HEK293 (cell line): ENCODE results near the gene TSPAN9.

Source experiments
- CTCF ChIA-PET: fragments of 350-600 bp; formaldehyde crosslinking; extraction: SDS; loops from one replicate; lab custom pipeline; 2021; ENCODE audit warnings: antibody characterized with exemption; lab: Yijun Ruan, JAX
- POLR2A ChIA-PET: fragments of 300-600 bp; formaldehyde crosslinking; extraction: SDS; loops from one replicate; lab custom pipeline; 2020; ENCODE audit warnings: antibody characterized with exemption, inconsistent platforms; lab: Yijun Ruan, JAX
- H3K27ac ChIP-seq: fragments of 200-500 bp; sonication (Bioruptor generic); 2 replicates; pipeline ENCODE4 v1.5.1; 2014; ENCODE audit warnings: low read depth, low read length, control low read depth, inconsistent platforms; ENCODE audit errors: extremely low read depth
- H3K36me3 ChIP-seq, 2 experiments: fragments of 200-500 bp in 1 of 2; sonication (Bioruptor generic) in 1 of 2; 1 replicate in 1 of 2; 2 replicates in 1 of 2; pipeline ENCODE4 v1.5.1; 2014 to 2017; ENCODE audit warnings: inconsistent platforms in 2 of 2, low read length in 2 of 2; ENCODE audit not compliant: control insufficient read depth in 2 of 2, insufficient read depth in 1 of 2
- H3K4me1 ChIP-seq: fragments of 200-500 bp; sonication (Bioruptor generic); 2 replicates; pipeline ENCODE4 v1.5.1; 2014; ENCODE audit warnings: mild to moderate bottlenecking, low read length, inconsistent platforms; ENCODE audit not compliant: control insufficient read depth, insufficient read depth
- H3K4me3 ChIP-seq: 2 replicates; pipeline ENCODE4 v1.5.1; 2011; ENCODE audit warnings: low read depth, mild to moderate bottlenecking, control low read depth, low read length, moderate library complexity
- H3K9me3 ChIP-seq: fragments of 200-500 bp; sonication (Bioruptor generic); 2 replicates; pipeline ENCODE4 v1.5.1; 2014; ENCODE audit warnings: low read depth, low read length, inconsistent platforms; ENCODE audit not compliant: control insufficient read depth, insufficient read depth
- GLIS1 ChIP-seq: fragments of 450-650 bp; formaldehyde crosslinking; IDR thresholded peaks from 2 replicates; pipeline ENCODE4 v1.5.1; 2016; ENCODE audit warnings: missing biosample characterization, missing genetic modification characterization
- GLIS2 ChIP-seq: fragments of 450-650 bp; formaldehyde crosslinking; IDR thresholded peaks from 2 replicates; pipeline ENCODE4 v1.5.1; 2016; ENCODE audit warnings: missing biosample characterization, missing genetic modification characterization
- MZF1 ChIP-seq: fragments of 450-650 bp; formaldehyde crosslinking; IDR thresholded peaks from 2 replicates; pipeline ENCODE4 v1.5.1; 2017; ENCODE audit warnings: missing biosample characterization, missing genetic modification characterization, borderline replicate concordance
- SETDB1 ChIP-seq: IDR thresholded peaks from one replicate; pipeline ENCODE4 v1.6.1; 2017; ENCODE audit warnings: mild to moderate bottlenecking, low read length, moderate library complexity, mixed read lengths; ENCODE audit not compliant: insufficient read length
- SP2 ChIP-seq: fragments of 450-650 bp; formaldehyde crosslinking; IDR thresholded peaks from 2 replicates; pipeline ENCODE4 v1.5.1; 2016; ENCODE audit warnings: missing biosample characterization, missing genetic modification characterization
- YY1 ChIP-seq: fragments of 450-650 bp; formaldehyde crosslinking; IDR thresholded peaks from 2 replicates; pipeline ENCODE4 v1.5.1; 2018; ENCODE audit warnings: missing biosample characterization, missing genetic modification characterization
- ZEB2 ChIP-seq: fragments of 450-650 bp; formaldehyde crosslinking; IDR thresholded peaks from 2 replicates; pipeline ENCODE4 v1.5.1; 2016; ENCODE audit warnings: missing biosample characterization, missing genetic modification characterization
- ZIC2 ChIP-seq: fragments of 450-650 bp; formaldehyde crosslinking; IDR thresholded peaks from 2 replicates; pipeline ENCODE4 v1.5.1; 2016; ENCODE audit warnings: missing biosample characterization, missing genetic modification characterization
- ZNF341 ChIP-seq: fragments of 450-650 bp; formaldehyde crosslinking; IDR thresholded peaks from 2 replicates; pipeline ENCODE4; 2016; ENCODE audit warnings: low read depth, missing biosample characterization, missing genetic modification characterization
- ZNF529 ChIP-seq: fragments of 450-650 bp; formaldehyde crosslinking; IDR thresholded peaks from 2 replicates; pipeline ENCODE4 v1.5.1; 2017; ENCODE audit warnings: missing genetic modification characterization, missing biosample characterization; ENCODE audit not compliant: insufficient replicate concordance
- ZNF571 ChIP-seq: fragments of 450-650 bp; formaldehyde crosslinking; IDR thresholded peaks from 2 replicates; pipeline ENCODE4 v1.5.0; 2017; ENCODE audit warnings: missing biosample characterization, missing genetic modification characterization
- ZNF621 ChIP-seq: fragments of 450-650 bp; formaldehyde crosslinking; IDR thresholded peaks from 2 replicates; pipeline ENCODE4 v1.5.1; 2017; ENCODE audit warnings: missing biosample characterization, missing genetic modification characterization
- ZNF791 ChIP-seq: fragments of 450-650 bp; formaldehyde crosslinking; IDR thresholded peaks from 2 replicates; pipeline ENCODE4 v1.5.1; 2016; ENCODE audit warnings: missing biosample characterization, missing genetic modification characterization
- ZXDB ChIP-seq: fragments of 450-650 bp; formaldehyde crosslinking; IDR thresholded peaks from 2 replicates; pipeline ENCODE4 v1.5.1; 2016; ENCODE audit warnings: missing biosample characterization, missing genetic modification characterization
- TF ChIP-seq, protein P1 (sequence below): IDR thresholded peaks from 2 replicates; pipeline ENCODE4 v1.6.1; 2011; ENCODE audit warnings: mild to moderate bottlenecking, low read depth, low read length, borderline replicate concordance
- TF ChIP-seq, protein P2 (sequence below): fragments of 450-650 bp; formaldehyde crosslinking; IDR thresholded peaks from 2 replicates; pipeline ENCODE4 v1.5.1; 2017; ENCODE audit warnings: missing biosample characterization, missing genetic modification characterization
- TF ChIP-seq, protein P3 (sequence below): fragments of 450-650 bp; formaldehyde crosslinking; IDR thresholded peaks from 2 replicates; pipeline ENCODE4 v1.5.1; 2017; ENCODE audit warnings: missing biosample characterization, missing genetic modification characterization
- TF ChIP-seq, protein P4 (sequence below): fragments of 450-650 bp; formaldehyde crosslinking; IDR thresholded peaks from 2 replicates; pipeline ENCODE4 v1.5.1; 2017; ENCODE audit warnings: missing biosample characterization, missing genetic modification characterization
- TF ChIP-seq, protein P5 (sequence below): fragments of 450-650 bp; formaldehyde crosslinking; IDR thresholded peaks from 2 replicates; pipeline ENCODE4 v1.5.1; 2016; ENCODE audit warnings: missing biosample characterization, missing genetic modification characterization

TSPAN9 gene

DNA sequence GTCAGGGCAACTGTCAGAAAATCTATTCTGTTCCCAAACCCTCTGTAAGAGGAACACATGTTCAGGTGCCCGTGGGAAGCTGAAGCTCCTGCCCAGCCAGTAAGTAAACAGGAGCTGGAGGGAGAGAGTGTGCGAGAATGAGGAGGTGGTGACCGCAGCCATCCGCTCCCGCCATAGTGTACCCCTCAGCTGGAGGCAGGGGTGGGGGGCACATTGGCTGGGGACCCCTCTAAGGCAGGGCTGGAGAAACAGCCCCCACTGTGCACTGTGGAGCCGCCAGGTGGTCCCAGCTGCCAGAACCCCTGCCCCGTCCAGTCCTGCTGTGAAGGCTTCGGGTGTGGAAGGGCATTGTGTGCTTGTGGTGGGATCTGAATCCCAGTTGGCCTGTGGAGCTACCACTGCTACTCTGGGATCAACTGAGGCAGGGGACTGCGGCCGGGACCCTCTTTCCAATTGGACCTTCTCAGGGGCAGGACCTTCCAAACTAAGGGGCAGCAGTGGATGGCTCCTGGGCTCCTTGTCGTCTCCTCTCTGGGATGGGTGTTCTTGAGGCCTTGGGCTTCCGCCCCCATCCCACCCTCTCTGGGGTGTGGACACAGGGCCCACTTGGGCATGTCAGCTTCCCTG lies 59.6 kb downstream of the TSPAN9 start (continued):
- TF ChIP-seq, protein P1, sequence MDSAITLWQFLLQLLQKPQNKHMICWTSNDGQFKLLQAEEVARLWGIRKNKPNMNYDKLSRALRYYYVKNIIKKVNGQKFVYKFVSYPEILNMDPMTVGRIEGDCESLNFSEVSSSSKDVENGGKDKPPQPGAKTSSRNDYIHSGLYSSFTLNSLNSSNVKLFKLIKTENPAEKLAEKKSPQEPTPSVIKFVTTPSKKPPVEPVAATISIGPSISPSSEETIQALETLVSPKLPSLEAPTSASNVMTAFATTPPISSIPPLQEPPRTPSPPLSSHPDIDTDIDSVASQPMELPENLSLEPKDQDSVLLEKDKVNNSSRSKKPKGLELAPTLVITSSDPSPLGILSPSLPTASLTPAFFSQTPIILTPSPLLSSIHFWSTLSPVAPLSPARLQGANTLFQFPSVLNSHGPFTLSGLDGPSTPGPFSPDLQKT: no peak
- TF ChIP-seq SETDB1 (no peak), ZNF571 (no peak), ZNF529 (no peak)

DNA sequence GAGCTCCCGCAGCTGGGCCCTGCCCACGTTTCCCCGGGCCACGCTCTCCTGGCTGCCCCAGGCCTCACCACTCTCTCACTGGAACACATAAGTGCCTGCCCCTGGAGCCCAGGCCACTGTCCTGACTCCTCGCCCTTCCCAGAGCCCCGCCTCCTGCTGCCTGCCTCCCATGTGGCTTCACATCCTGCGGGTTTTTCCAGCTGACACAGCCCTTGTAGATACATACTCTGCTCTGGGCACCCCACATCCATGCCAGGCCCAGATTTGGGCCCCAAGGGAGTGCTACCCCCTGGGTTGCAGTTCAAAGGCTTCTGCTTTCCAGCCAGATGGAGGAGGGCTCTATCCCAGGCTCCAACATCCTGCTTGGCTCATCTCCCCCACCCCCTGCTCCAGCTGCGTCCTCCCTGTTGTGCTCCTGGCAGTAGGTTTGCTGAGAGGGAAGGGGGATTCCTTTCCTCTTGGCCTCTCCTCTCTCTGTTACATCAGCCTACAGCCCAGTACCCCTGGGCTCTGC lies 60.1 kb downstream of the TSPAN9 start:
- TF ChIP-seq ZIC2 (tag by site-specific recombination) (peak; percentile 99), ZXDB (no peak), GLIS2 (tag by site-specific recombination) (0 out of 2 replicates have a peak, but pooled peaks have one; percentile 26), GLIS1 (tag by site-specific recombination) (peak; percentile 92), SP2 (peak; percentile 26; the same call in 1 of the 2 replicates)
- TF ChIP-seq, protein P2, sequence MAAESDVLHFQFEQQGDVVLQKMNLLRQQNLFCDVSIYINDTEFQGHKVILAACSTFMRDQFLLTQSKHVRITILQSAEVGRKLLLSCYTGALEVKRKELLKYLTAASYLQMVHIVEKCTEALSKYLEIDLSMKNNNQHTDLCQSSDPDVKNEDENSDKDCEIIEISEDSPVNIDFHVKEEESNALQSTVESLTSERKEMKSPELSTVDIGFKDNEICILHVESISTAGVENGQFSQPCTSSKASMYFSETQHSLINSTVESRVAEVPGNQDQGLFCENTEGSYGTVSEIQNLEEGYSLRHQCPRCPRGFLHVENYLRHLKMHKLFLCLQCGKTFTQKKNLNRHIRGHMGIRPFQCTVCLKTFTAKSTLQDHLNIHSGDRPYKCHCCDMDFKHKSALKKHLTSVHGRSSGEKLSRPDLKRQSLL (tag by site-specific recombination): peak; percentile 64; the same call in 1 of the 2 replicates
- ChIA-PET CTCF (interaction anchor here (0.6 to 11.6 kb wide), 13 partner anchors 26 to 1130 kb away, joined by 3 to 148 read pairs (median 3); no protein-coding TSS in a partner anchor), POLR2A (no interaction called here)
- Histone ChIP-seq H3K4me3 (no peak overlapping the region), H3K36me3 (no peaks in the 10 kb centered on the region), H3K27ac (no peak overlapping the region), H3K4me1 (no peaks in the 10 kb centered on the region), H3K9me3 (no peaks in the 10 kb centered on the region)

DNA sequence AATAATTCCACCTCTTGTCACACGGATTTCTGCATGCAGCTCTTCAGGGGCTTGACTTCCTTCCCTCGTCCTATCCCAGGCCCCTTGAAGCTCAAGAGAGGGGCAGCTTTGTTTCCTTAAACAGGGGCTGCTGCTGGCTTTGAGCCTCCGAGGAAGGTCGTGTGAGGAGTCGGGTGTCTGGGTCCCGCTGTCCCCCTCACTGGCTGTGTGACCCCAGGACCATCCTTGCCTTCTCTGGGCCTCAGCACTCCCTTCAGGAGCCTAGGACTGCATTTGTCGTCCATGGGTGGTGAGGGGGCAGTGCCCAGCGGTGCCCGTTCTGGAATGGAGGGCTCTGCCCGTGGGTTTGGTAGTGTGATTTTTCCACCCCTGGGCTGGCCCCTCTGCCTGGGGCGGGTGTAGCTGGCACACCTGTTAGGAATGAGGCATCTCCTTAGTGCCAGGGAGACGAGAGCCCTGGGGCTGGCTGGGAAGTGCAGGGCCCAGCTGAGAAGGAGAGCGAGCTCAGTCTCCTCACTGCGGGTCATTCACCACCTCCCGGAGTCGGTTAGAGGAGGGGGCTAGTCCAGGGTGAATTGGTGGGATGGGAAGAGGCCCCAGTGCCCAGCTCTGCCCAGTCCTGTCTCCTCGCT lies 60.8 kb downstream of the TSPAN9 start:
- TF ChIP-seq MZF1 (tag by site-specific recombination): no peak
- TF ChIP-seq, all 188 proteins: peak for 0
- H3K9me3 ChIP-seq: no peaks in the 10 kb centered on the region
- no peaks in the 10 kb centered on the region for H3K4me1 ChIP-seq
- no peak overlapping the region for H3K4me3 ChIP-seq
- H3K27ac ChIP-seq: no peak overlapping the region
- ChIA-PET CTCF (interaction anchor here (0.6 to 11.6 kb wide), 11 partner anchors 26 to 748 kb away, joined by 3 to 148 read pairs (median 3); no protein-coding TSS in a partner anchor), POLR2A (no interaction called here)
- H3K36me3 ChIP-seq: no peaks in the 10 kb centered on the region

DNA sequence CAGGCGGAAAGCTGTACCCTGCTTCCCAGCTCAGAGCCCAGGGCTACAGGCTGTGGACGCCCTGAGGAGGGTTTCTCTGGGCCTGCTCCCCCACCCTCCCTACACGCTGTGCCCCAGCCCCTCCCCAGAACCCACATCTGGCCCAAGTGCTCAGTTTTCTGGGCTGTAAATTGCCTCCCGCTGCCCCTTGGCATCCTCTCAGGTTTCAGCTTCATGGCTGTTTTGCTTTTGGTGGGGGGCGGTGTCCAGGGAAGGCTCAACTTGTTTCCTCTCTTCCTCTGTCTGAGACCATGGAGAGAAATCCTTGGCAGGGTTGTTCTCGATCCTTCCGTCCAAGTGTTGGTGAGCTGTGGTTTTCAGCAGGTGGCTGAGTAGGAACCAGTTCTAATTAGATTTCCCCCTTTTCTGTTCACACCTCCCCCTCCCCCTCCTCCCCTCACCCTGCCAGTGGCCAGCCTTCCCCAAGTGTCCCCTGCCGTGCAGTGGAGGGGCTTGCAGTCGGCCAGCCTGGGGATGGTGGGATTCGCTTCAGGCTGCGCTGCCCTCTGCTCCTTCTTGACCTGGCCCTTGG lies 61.8 kb downstream of the TSPAN9 start:
- H3K9me3 ChIP-seq: no peaks in the 10 kb centered on the region
- CTCF ChIA-PET: interaction anchor here (0.5 to 11.6 kb wide), 8 partner anchors 14 to 175 kb away, joined by 3 to 148 read pairs (median 4); no protein-coding TSS in a partner anchor
- H3K4me3 ChIP-seq: no peak overlapping the region
- H3K4me1 ChIP-seq: no peaks in the 10 kb centered on the region
- no peaks in the 10 kb centered on the region for H3K36me3 ChIP-seq
- H3K27ac ChIP-seq: no peak overlapping the region
- POLR2A ChIA-PET: no interaction called here
- TF ChIP-seq, protein P3, sequence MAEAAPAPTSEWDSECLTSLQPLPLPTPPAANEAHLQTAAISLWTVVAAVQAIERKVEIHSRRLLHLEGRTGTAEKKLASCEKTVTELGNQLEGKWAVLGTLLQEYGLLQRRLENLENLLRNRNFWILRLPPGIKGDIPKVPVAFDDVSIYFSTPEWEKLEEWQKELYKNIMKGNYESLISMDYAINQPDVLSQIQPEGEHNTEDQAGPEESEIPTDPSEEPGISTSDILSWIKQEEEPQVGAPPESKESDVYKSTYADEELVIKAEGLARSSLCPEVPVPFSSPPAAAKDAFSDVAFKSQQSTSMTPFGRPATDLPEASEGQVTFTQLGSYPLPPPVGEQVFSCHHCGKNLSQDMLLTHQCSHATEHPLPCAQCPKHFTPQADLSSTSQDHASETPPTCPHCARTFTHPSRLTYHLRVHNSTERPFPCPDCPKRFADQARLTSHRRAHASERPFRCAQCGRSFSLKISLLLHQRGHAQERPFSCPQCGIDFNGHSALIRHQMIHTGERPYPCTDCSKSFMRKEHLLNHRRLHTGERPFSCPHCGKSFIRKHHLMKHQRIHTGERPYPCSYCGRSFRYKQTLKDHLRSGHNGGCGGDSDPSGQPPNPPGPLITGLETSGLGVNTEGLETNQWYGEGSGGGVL (tag by site-specific recombination): 0 out of 2 replicates have a peak, but pooled peaks have one; percentile 14
- TF ChIP-seq YY1 (tag by site-specific recombination) (no peak), ZNF621 (no peak), GLIS1 (tag by site-specific recombination) (peak; percentile 36; the same call in 1 of the 2 replicates), ZEB2 (tag by site-specific recombination) (no peak), ZIC2 (tag by site-specific recombination) (peak; percentile 91), ZNF791 (tag by site-specific recombination) (no peak), ZNF341 (tag by site-specific recombination) (peak; percentile 81)
- TF ChIP-seq, protein P4, sequence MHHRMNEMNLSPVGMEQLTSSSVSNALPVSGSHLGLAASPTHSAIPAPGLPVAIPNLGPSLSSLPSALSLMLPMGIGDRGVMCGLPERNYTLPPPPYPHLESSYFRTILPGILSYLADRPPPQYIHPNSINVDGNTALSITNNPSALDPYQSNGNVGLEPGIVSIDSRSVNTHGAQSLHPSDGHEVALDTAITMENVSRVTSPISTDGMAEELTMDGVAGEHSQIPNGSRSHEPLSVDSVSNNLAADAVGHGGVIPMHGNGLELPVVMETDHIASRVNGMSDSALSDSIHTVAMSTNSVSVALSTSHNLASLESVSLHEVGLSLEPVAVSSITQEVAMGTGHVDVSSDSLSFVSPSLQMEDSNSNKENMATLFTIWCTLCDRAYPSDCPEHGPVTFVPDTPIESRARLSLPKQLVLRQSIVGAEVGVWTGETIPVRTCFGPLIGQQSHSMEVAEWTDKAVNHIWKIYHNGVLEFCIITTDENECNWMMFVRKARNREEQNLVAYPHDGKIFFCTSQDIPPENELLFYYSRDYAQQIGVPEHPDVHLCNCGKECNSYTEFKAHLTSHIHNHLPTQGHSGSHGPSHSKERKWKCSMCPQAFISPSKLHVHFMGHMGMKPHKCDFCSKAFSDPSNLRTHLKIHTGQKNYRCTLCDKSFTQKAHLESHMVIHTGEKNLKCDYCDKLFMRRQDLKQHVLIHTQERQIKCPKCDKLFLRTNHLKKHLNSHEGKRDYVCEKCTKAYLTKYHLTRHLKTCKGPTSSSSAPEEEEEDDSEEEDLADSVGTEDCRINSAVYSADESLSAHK (tag by site-specific recombination): peak; percentile 23; the same call in 1 of the 2 replicates
- TF ChIP-seq, protein P5, sequence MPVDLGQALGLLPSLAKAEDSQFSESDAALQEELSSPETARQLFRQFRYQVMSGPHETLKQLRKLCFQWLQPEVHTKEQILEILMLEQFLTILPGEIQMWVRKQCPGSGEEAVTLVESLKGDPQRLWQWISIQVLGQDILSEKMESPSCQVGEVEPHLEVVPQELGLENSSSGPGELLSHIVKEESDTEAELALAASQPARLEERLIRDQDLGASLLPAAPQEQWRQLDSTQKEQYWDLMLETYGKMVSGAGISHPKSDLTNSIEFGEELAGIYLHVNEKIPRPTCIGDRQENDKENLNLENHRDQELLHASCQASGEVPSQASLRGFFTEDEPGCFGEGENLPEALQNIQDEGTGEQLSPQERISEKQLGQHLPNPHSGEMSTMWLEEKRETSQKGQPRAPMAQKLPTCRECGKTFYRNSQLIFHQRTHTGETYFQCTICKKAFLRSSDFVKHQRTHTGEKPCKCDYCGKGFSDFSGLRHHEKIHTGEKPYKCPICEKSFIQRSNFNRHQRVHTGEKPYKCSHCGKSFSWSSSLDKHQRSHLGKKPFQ (tag by site-specific recombination): 0 out of 2 replicates have a peak, but pooled peaks have one; percentile 34
